HepG2 (cell line): Measurements from ENCODE around the gene SHROOM1. TPM values are rescaled to one million over a fixed set of nuclear protein-coding genes. Genes with fewer than 3 reads are reported as not detected.

Experiments used
- ASH2L ChIP-seq: fragments of 300-600, 200-600 bp; sonication (generic); IDR thresholded peaks from 2 replicates; pipeline ENCODE4 v1.7.0; 2017; ENCODE audit warnings: low read depth, mild to moderate bottlenecking, moderate library complexity, mixed read lengths, low read length; ENCODE audit not compliant: insufficient read length
- CREM ChIP-seq, 2 experiments: sonication (generic) in 1 of 2; formaldehyde crosslinking in 1 of 2; IDR thresholded peaks; 2 replicates each; pipeline versions ENCODE4 v1.4.0 to v1.6.1; 2016 to 2020; ENCODE audit warnings: antibody characterized with exemption in 1 of 2, mild to moderate bottlenecking in 1 of 2, missing genetic modification reagents in 1 of 2
- ELF3 ChIP-seq: IDR thresholded peaks from 2 replicates; pipeline ENCODE4 v1.6.1; 2016; ENCODE audit warnings: missing genetic modification reagents, missing compliant biosample characterization
- EP300 ChIP-seq, 3 experiments: sonication (generic) in 1 of 3; formaldehyde crosslinking in 1 of 3; IDR thresholded peaks; 2 replicates each; pipeline versions ENCODE4 v1.5.1 to v1.6.1; 2011 to 2020; ENCODE audit warnings: low read depth in 2 of 3, low read length in 2 of 3, borderline replicate concordance in 1 of 3, improper control_type of control experiment in 1 of 3, mild to moderate bottlenecking in 1 of 3, missing genetic modification reagents in 1 of 3, moderate library complexity in 1 of 3
- HDAC6 ChIP-seq: fragments of 200-600 bp; sonication (generic); IDR thresholded peaks from 2 replicates; pipeline ENCODE4 v1.7.0; 2017; ENCODE audit warnings: mild to moderate bottlenecking, antibody characterized with exemption, low read length, low read depth
- HNRNPK ChIP-seq: fragments of 200-400 bp; formaldehyde crosslinking; IDR thresholded peaks from 2 replicates; pipeline ENCODE4 v1.6.1; 2018; ENCODE audit warnings: low read length, low read depth, moderate library complexity, mild to moderate bottlenecking; ENCODE audit not compliant: poor library complexity, severe bottlenecking
- HOXA3 ChIP-seq: sonication (generic); formaldehyde crosslinking; IDR thresholded peaks from 2 replicates; pipeline ENCODE4 v1.5.0; 2020; ENCODE audit warnings: missing genetic modification reagents
- KMT2B ChIP-seq: IDR thresholded peaks from 2 replicates; pipeline ENCODE4 v1.6.1; 2016; ENCODE audit warnings: missing genetic modification reagents, missing compliant biosample characterization
- NFKBIZ ChIP-seq: IDR thresholded peaks from 2 replicates; pipeline ENCODE4 v1.6.1; 2018; ENCODE audit warnings: missing genetic modification reagents, missing compliant biosample characterization
- NONO ChIP-seq, 2 experiments: fragments of 450-650 bp in 1 of 2; sonication (generic) in 1 of 2; formaldehyde crosslinking in 1 of 2; IDR thresholded peaks in 1 of 2; conservative IDR thresholded peaks in 1 of 2; 2 replicates each; pipeline versions ENCODE4 v1.6.1 to v1.8.0; 2017 to 2022; ENCODE audit warnings: mild to moderate bottlenecking in 1 of 2, missing genetic modification reagents in 1 of 2, moderate library complexity in 1 of 2
- RAD21 ChIP-seq: fragments of 450-650 bp; formaldehyde crosslinking; IDR thresholded peaks from 2 replicates; pipeline ENCODE4 v1.5.0; 2020; ENCODE audit warnings: mild to moderate bottlenecking
- RXRB ChIP-seq: IDR thresholded peaks from 2 replicates; pipeline ENCODE4 v1.6.1; 2016; ENCODE audit warnings: borderline replicate concordance, missing genetic modification reagents, missing compliant biosample characterization
- SMAD3 ChIP-seq: sonication (generic); formaldehyde crosslinking; IDR thresholded peaks from 2 replicates; pipeline ENCODE4 v1.4.0; 2020; ENCODE audit warnings: missing genetic modification reagents
- STAG1 ChIP-seq: sonication (generic); formaldehyde crosslinking; IDR thresholded peaks from 2 replicates; pipeline ENCODE4 v1.4.0; 2020; ENCODE audit warnings: missing genetic modification reagents
- TCF7L2 ChIP-seq: IDR thresholded peaks from 2 replicates; pipeline ENCODE4 v1.6.1; 2011; ENCODE audit warnings: mild to moderate bottlenecking, low read depth, low read length, moderate library complexity
- XRCC5 ChIP-seq: fragments of 200-400 bp; formaldehyde crosslinking; optimal IDR thresholded peaks from 2 replicates; pipeline ENCODE3; 2017; ENCODE audit warnings: mild to moderate bottlenecking, low read length
- ZBTB34 ChIP-seq: sonication (generic); formaldehyde crosslinking; IDR thresholded peaks from 2 replicates; pipeline ENCODE4 v1.8.0; 2022; ENCODE audit warnings: mild to moderate bottlenecking, missing genetic modification reagents
- ZBTB7B ChIP-seq: sonication (generic); formaldehyde crosslinking; IDR thresholded peaks from 2 replicates; pipeline ENCODE4 v1.4.0; 2020; ENCODE audit warnings: missing genetic modification reagents
- ZFP91 ChIP-seq: sonication (generic); formaldehyde crosslinking; IDR thresholded peaks from 2 replicates; pipeline ENCODE4 v1.9.0; 2022; ENCODE audit warnings: missing genetic modification reagents, mild to moderate bottlenecking, borderline replicate concordance
- ZFY ChIP-seq: sonication (generic); formaldehyde crosslinking; IDR thresholded peaks from 2 replicates; pipeline ENCODE4 v1.4.0; 2020; ENCODE audit warnings: missing genetic modification reagents
- ZNF234 ChIP-seq: sonication (generic); formaldehyde crosslinking; conservative IDR thresholded peaks from 2 replicates; pipeline ENCODE4 v1.5.1; 2020; ENCODE audit warnings: mild to moderate bottlenecking, missing genetic modification reagents
- ZNF605 ChIP-seq: sonication (generic); formaldehyde crosslinking; IDR thresholded peaks from 2 replicates; pipeline ENCODE4 v1.8.0; 2022; ENCODE audit warnings: mild to moderate bottlenecking, missing genetic modification reagents
- ZNF614 ChIP-seq: IDR thresholded peaks from 2 replicates; pipeline ENCODE4 v1.6.1; 2018; ENCODE audit warnings: missing biosample characterization, missing genetic modification reagents, inconsistent platforms, borderline replicate concordance
- ZNF616 ChIP-seq: sonication (generic); formaldehyde crosslinking; IDR thresholded peaks from 2 replicates; pipeline ENCODE4 v1.5.0; 2020; ENCODE audit warnings: low read depth, mild to moderate bottlenecking, missing genetic modification reagents
- ZNF724P ChIP-seq: sonication (generic); formaldehyde crosslinking; IDR thresholded peaks from 2 replicates; pipeline ENCODE4 v1.8.0; 2022; ENCODE audit warnings: missing genetic modification reagents, borderline replicate concordance
- ZNF784 ChIP-seq: sonication (generic); formaldehyde crosslinking; IDR thresholded peaks from 2 replicates; pipeline ENCODE4 v1.5.1; 2020; ENCODE audit warnings: missing genetic modification reagents, mild to moderate bottlenecking, borderline replicate concordance
- polyA plus RNA-seq, 8 experiments: library from polyadenylated mRNA; depleted of rRNA in 3 of 8; stranded (reverse) in 7 of 8; unstranded in 1 of 8; fragments of >200 nt; fragmentation: Illumina TruSeq in 4 of 8; extraction: Trizol in 4 of 8; gene quantifications; 2 replicates each; pipeline versions ENCODE4 v1.2.1 to v1.2.3, GENCODE V29; 2011 to 2016; ENCODE audit warnings: low read depth in 4 of 8, missing spikeins in 1 of 8, mixed read lengths in 1 of 8; ENCODE audit not compliant: insufficient read depth in 1 of 8
- total RNA-seq, 5 experiments: library from RNA; depleted of rRNA; stranded (reverse); fragments of >200 nt; fragmentation: Illumina TruSeq; extraction: Trizol; gene quantifications; 2 replicates each; pipeline ENCODE4 v1.2.3, GENCODE V29; 2016; ENCODE audit warnings: low read depth in 1 of 5

Gene SHROOM1
- total and polyA plus RNA-seq, 2 of the 13 experiments (the other 11 are each of a cell fraction or from before 2014, with no cell fraction given), result 18.2 to 25.7 TPM

GRCh38 chr5:132820162-132820754 lies 10.2 kb downstream of the SHROOM1 start (continued):
- TF ChIP-seq ZNF234 (CRISPR knock-in tag) (no peak), HNRNPK (no peak), EP300 (IDR thresholded peaks at IDR 0.05; ENCODE audit: low read depth in 2 of 2, low read length in 2 of 2) (peak in 1 of 2 experiments; percentile 23; a peak in 1 of 4 replicates), EP300 (CRISPR knock-in tag; IDR thresholded peaks at IDR 0.05; ENCODE audit: borderline replicate concordance) (no peak), ZFY (CRISPR knock-in tag) (peak; percentile 78), ZFP91 (peak; percentile 46; the same call in 1 of the 2 replicates), ASH2L (peak; percentile 31), NFKBIZ (CRISPR knock-in tag) (no peak), ZNF616 (CRISPR knock-in tag) (no peak), ZBTB7B (CRISPR knock-in tag) (no peak), ELF3 (peak; percentile 54; the same call in 1 of the 2 replicates), KMT2B (CRISPR knock-in tag) (peak; percentile 37; the same call in 1 of the 2 replicates), TCF7L2 (no peak), XRCC5 (peak; percentile 71), ZNF605 (CRISPR knock-in tag) (peak; percentile 46; the same call in 1 of the 2 replicates), HOXA3 (CRISPR knock-in tag) (peak; percentile 15; the same call in 1 of the 2 replicates), CREM (IDR thresholded peaks at IDR 0.05) (no peak), CREM (CRISPR knock-in tag; IDR thresholded peaks at IDR 0.05) (no peak), RAD21 (CRISPR knock-in tag) (peak; percentile 98), HDAC6 (no peak), ZNF614 (CRISPR knock-in tag) (no peak), NONO (IDR thresholded peaks at IDR 0.05) (no peak), NONO (CRISPR knock-in tag; conservative IDR thresholded peaks at IDR 0.05) (no peak), ZNF724P (CRISPR knock-in tag) (no peak), ZBTB34 (CRISPR knock-in tag) (no peak), STAG1 (peak; percentile 93), SMAD3 (CRISPR knock-in tag) (no peak), ZNF784 (CRISPR knock-in tag) (0 out of 2 replicates have a peak, but pooled peaks have one; percentile 16), RXRB (CRISPR knock-in tag) (peak; percentile 60)
